Thymus (tissue), 11 donors: ENCODE data around the gene DUSP5. TPM values are rescaled to one million over a fixed set of nuclear protein-coding genes. Genes with fewer than 3 reads are reported as not detected.

ENCODE experiments used
- DNase-seq, 9 donors: peaks; one replicate each; pipeline ENCODE4 v3.0.0-alpha.2; 2013; ENCODE audit warnings: low spot score in 9 of 9, low read depth in 6 of 9, missing footprints in 1 of 9
- H3K27ac ChIP-seq, 2 donors: one replicate each; pipeline ENCODE4 v1.5.1; 2013; ENCODE audit warnings: control low read depth in 1 of 2, low read depth in 1 of 2, low read length in 1 of 2, mild to moderate bottlenecking in 1 of 2, moderate library complexity in 1 of 2
- H3K27me3 ChIP-seq, 2 donors: one replicate each; pipeline ENCODE4 v1.5.1; 2013; ENCODE audit warnings: low read length in 1 of 2; ENCODE audit not compliant: control insufficient read depth in 2 of 2, insufficient read depth in 1 of 2
- H3K36me3 ChIP-seq, 2 donors: one replicate each; pipeline ENCODE4 v1.5.1; 2013; ENCODE audit warnings: low read length in 1 of 2, mild to moderate bottlenecking in 1 of 2, moderate library complexity in 1 of 2; ENCODE audit not compliant: control insufficient read depth in 2 of 2, insufficient read depth in 2 of 2
- H3K4me1 ChIP-seq, 2 donors: one replicate each; pipeline ENCODE4 v1.5.1; 2013; ENCODE audit warnings: low read length in 2 of 2; ENCODE audit not compliant: control insufficient read depth in 2 of 2, insufficient read depth in 2 of 2
- H3K4me3 ChIP-seq, 2 donors: one replicate each; pipeline ENCODE4 v1.5.1; 2013; ENCODE audit warnings: low read length in 2 of 2, control low read depth in 1 of 2, mild to moderate bottlenecking in 1 of 2
- H3K9me3 ChIP-seq, 2 donors: one replicate each; pipeline ENCODE4 v1.5.1; 2013; ENCODE audit warnings: low read length in 1 of 2, mild to moderate bottlenecking in 1 of 2; ENCODE audit not compliant: control insufficient read depth in 2 of 2, insufficient read depth in 1 of 2
- WGBS: extraction: QIAGEN DNeasy Blood & Tissue Kit; methylation state at CpG from one replicate; pipeline ENCODE4 v1.1.7; 2013; 5-methylcytosine and 5-hydroxymethylcytosine counted together
- polyA plus RNA-seq: library from polyadenylated mRNA; stranded (reverse); fragments of 200-250 nt; gene quantifications from one replicate; pipeline ENCODE4 v1.2.3, GENCODE V29; 2013
- total RNA-seq: library from RNA; stranded (reverse); fragments of 120-200 nt; gene quantifications from one replicate; pipeline ENCODE4 v1.2.4, GENCODE V29; 2013
- donor health status: healthy.

DUSP5 gene
- total and polyA plus RNA-seq, 2 donors = 6.6 to 26.3 TPM

GRCh38 chr10:110510086-110510485, 12.4 kb downstream of the DUSP5 start:
- no peak overlapping the region for H3K27ac ChIP-seq
- peaks cover 25 to 33% of the 10 kb centered on the region in 2 donors for H3K36me3 ChIP-seq
- WGBS = 98% methylated on average over 9 of the region's 9 CpGs
- H3K4me3 ChIP-seq = no peak overlapping the region
- H3K9me3 ChIP-seq = no peaks in the 10 kb centered on the region
- no peaks in the 10 kb centered on the region for H3K27me3 ChIP-seq
- no peaks in the 10 kb centered on the region for H3K4me1 ChIP-seq
- DNase-seq = no peak

GRCh38 chr10:110510730-110511129, 13.0 kb downstream of the DUSP5 start:
- Histone ChIP-seq H3K27me3 (no peaks in the 10 kb centered on the region), H3K9me3 (no peaks in the 10 kb centered on the region), H3K36me3 (peaks cover 25 to 33% of the 10 kb centered on the region in 2 donors), H3K27ac (no peak overlapping the region), H3K4me3 (no peak overlapping the region), H3K4me1 (no peaks in the 10 kb centered on the region)
- WGBS = 86% methylated on average over 3 of the region's 3 CpGs
- DNase-seq = no peak

GRCh38 chr10:110511734-110512449, 14.2 kb downstream of the DUSP5 start:
- Histone ChIP-seq H3K36me3 (peaks cover 25 to 28% of the 10 kb centered on the region in 2 donors), H3K27ac (no peak overlapping the region)
- WGBS = 93% methylated on average over 6 of the region's 6 CpGs

GRCh38 chr10:110512461-110513187, 14.9 kb downstream of the DUSP5 start:
- no peak for DNase-seq
- 93% methylated on average over 5 of the region's 5 CpGs for WGBS

More at GRCh38 chr10:110511734-110512449, 14.2 kb downstream of the DUSP5 start:
- no peak for DNase-seq
- Histone ChIP-seq H3K4me1 (no peaks in the 10 kb centered on the region), H3K9me3 (no peaks in the 10 kb centered on the region), H3K27me3 (no peaks in the 10 kb centered on the region), H3K4me3 (no peak overlapping the region)

GRCh38 chr10:110513949-110514348, 16.2 kb downstream of the DUSP5 start:
- Histone ChIP-seq H3K27me3 (no peaks in the 10 kb centered on the region), H3K9me3 (no peaks in the 10 kb centered on the region), H3K36me3 (peaks cover 16 to 21% of the 10 kb centered on the region in 2 donors), H3K4me3 (no peak overlapping the region), H3K27ac (no peak overlapping the region), H3K4me1 (no peaks in the 10 kb centered on the region)
- 98% methylated on average over 4 of the region's 4 CpGs for WGBS
- no peak for DNase-seq

More at GRCh38 chr10:110512461-110513187, 14.9 kb downstream of the DUSP5 start:
- H3K4me1 ChIP-seq = no peaks in the 10 kb centered on the region
- H3K4me3 ChIP-seq = no peak overlapping the region
- H3K27me3 ChIP-seq = no peaks in the 10 kb centered on the region
- H3K9me3 ChIP-seq = no peaks in the 10 kb centered on the region
- no peak overlapping the region for H3K27ac ChIP-seq
- H3K36me3 ChIP-seq = peaks cover 21% of the 10 kb centered on the region in 2 donors

GRCh38 chr10:110514848-110515247, 17.1 kb downstream of the DUSP5 start:
- peaks cover 16 to 19% of the 10 kb centered on the region in 2 donors for H3K36me3 ChIP-seq
- 98% methylated on average over 3 of the region's 3 CpGs for WGBS
- H3K9me3 ChIP-seq = no peaks in the 10 kb centered on the region

GRCh38 chr10:110516815-110517492, 19.2 kb downstream of the DUSP5 start:
- Histone ChIP-seq H3K27me3 (no peaks in the 10 kb centered on the region), H3K27ac (no peak overlapping the region), H3K4me1 (no peaks in the 10 kb centered on the region), H3K4me3 (no peak overlapping the region), H3K9me3 (no peaks in the 10 kb centered on the region), H3K36me3 (peaks cover 2 to 5% of the 10 kb centered on the region in 2 donors)
- WGBS = 93% methylated on average over 3 of the region's 3 CpGs
- DNase-seq = no peak

More at GRCh38 chr10:110514848-110515247, 17.1 kb downstream of the DUSP5 start:
- no peak for DNase-seq
- Histone ChIP-seq H3K4me1 (no peaks in the 10 kb centered on the region), H3K27me3 (no peaks in the 10 kb centered on the region), H3K4me3 (no peak overlapping the region), H3K27ac (no peak overlapping the region)

- DNase-seq = no peak
- no peak overlapping the region for H3K4me3 ChIP-seq
- H3K4me1 ChIP-seq = no peaks in the 10 kb centered on the region
- no peaks in the 10 kb centered on the region for H3K27me3 ChIP-seq
- no peaks in the 10 kb centered on the region for H3K9me3 ChIP-seq
- no peaks in the 10 kb centered on the region for H3K36me3 ChIP-seq
- no peak overlapping the region for H3K27ac ChIP-seq
- 99% methylated on average over 4 of the region's 4 CpGs for WGBS
These were observed 24.8 kb downstream of the DUSP5 start for GRCh38 chr10:110522365-110522988.
